CD14-positive monocyte (primary cell): ENCODE data around the gene SPAG7. TPM values are rescaled to one million over a fixed set of nuclear protein-coding genes. Genes with fewer than 3 reads are reported as not detected.
A peak's percentile ranks its signal among the peaks of the same experiment; 100 is the strongest.

Experiments used
- DNase-seq, 3 donors: peaks; one replicate each; pipeline ENCODE4 v3.0.0-alpha.2; 2011 to 2022
- H2AFZ ChIP-seq: 2 replicates; pipeline ENCODE4 v1.6.0; 2012; ENCODE audit warnings: mild to moderate bottlenecking, low read depth, low read length, inconsistent platforms; ENCODE audit not compliant: insufficient read depth, poor library complexity, severe bottlenecking
- H3K27ac ChIP-seq, 2 donors: 1 replicate in 1 of 2; 2 replicates in 1 of 2; pipeline ENCODE4 v1.5.1; 2012 to 2013; ENCODE audit warnings: low read length in 2 of 2, control low read depth in 1 of 2, inconsistent platforms in 1 of 2, low read depth in 1 of 2, mild to moderate bottlenecking in 1 of 2
- H3K27me3 ChIP-seq, 2 donors: one replicate each; pipeline versions ENCODE4 v1.6.0 to v1.6.1; 2011 to 2013; ENCODE audit warnings: low read length in 2 of 2; ENCODE audit not compliant: control insufficient read depth in 2 of 2, insufficient read depth in 2 of 2
- H3K36me3 ChIP-seq, 2 donors: replicated peaks in 1 of 2; 1 replicate in 1 of 2; 2 replicates in 1 of 2; pipeline versions ENCODE4 v1.5.1 to v1.6.1; 2012 to 2013; ENCODE audit warnings: low read length in 2 of 2, control low read depth in 1 of 2, inconsistent platforms in 1 of 2, mild to moderate bottlenecking in 1 of 2; ENCODE audit not compliant: insufficient read depth in 2 of 2, control insufficient read depth in 1 of 2
- H3K4me1 ChIP-seq, 2 donors: 1 replicate in 1 of 2; 2 replicates in 1 of 2; pipeline versions ENCODE4 v1.5.1 to v1.6.1; 2012 to 2013; ENCODE audit warnings: low read length in 2 of 2, control low read depth in 1 of 2, inconsistent platforms in 1 of 2, mild to moderate bottlenecking in 1 of 2, moderate library complexity in 1 of 2; ENCODE audit not compliant: insufficient read depth in 2 of 2, control insufficient read depth in 1 of 2
- H3K4me2 ChIP-seq: replicated peaks from 2 replicates; pipeline ENCODE3; 2012; ENCODE audit warnings: low read length, moderate library complexity, mild to moderate bottlenecking; ENCODE audit not compliant: poor library complexity, severe bottlenecking; ENCODE audit errors: extremely low read depth
- H3K4me3 ChIP-seq, 3 experiments: fragments of 200-600 bp in 1 of 3; sonication (generic) in 1 of 3; replicated peaks in 1 of 3; 1 replicate in 2 of 3; 2 replicates in 1 of 3; pipeline ENCODE4 v1.5.1; 2011 to 2013; ENCODE audit warnings: low read length in 3 of 3, mild to moderate bottlenecking in 3 of 3, control low read depth in 2 of 3, low read depth in 2 of 3, inconsistent platforms in 1 of 3, moderate library complexity in 1 of 3
- H3K79me2 ChIP-seq: 2 replicates; pipeline ENCODE4 v1.6.0; 2012; ENCODE audit warnings: mild to moderate bottlenecking, control low read depth, inconsistent platforms, low read length, moderate library complexity; ENCODE audit not compliant: insufficient read depth
- H3K9ac ChIP-seq: 2 replicates; pipeline ENCODE4 v1.6.0; 2017; ENCODE audit warnings: low read length, mild to moderate bottlenecking; ENCODE audit not compliant: insufficient read depth, poor library complexity, severe bottlenecking
- H3K9me3 ChIP-seq, 2 donors: replicated peaks in 1 of 2; 1 replicate in 1 of 2; 2 replicates in 1 of 2; pipeline versions ENCODE4 v1.5.1 to v1.6.1; 2012 to 2013; ENCODE audit warnings: low read length in 2 of 2, control low read depth in 1 of 2; ENCODE audit not compliant: control insufficient read depth in 1 of 2, insufficient read depth in 1 of 2
- H4K20me1 ChIP-seq: 2 replicates; pipeline ENCODE4 v1.6.0; 2012; ENCODE audit warnings: mild to moderate bottlenecking, low read length, control low read depth, moderate library complexity; ENCODE audit not compliant: insufficient read depth
- H3K27ac Mint-ChIP-seq, 7 donors: one replicate each; pipeline ENCODE4 v1.8.0; 2020; ENCODE audit warnings: mild to moderate bottlenecking in 7 of 7, mixed read lengths in 7 of 7, moderate library complexity in 6 of 7, inconsistent platforms in 2 of 7
- H3K27me3 Mint-ChIP-seq, 3 donors: one replicate each; pipeline ENCODE4 v1.8.0; 2021 to 2022; ENCODE audit warnings: low read depth in 3 of 3, mild to moderate bottlenecking in 3 of 3, mixed read lengths in 3 of 3, moderate library complexity in 3 of 3, inconsistent platforms in 1 of 3
- H3K36me3 Mint-ChIP-seq, 2 donors: one replicate each; pipeline ENCODE4 v1.8.0; 2020; ENCODE audit warnings: mixed read lengths in 2 of 2, inconsistent platforms in 1 of 2, mild to moderate bottlenecking in 1 of 2
- H3K4me1 Mint-ChIP-seq: one replicate; pipeline ENCODE4 v1.8.0; 2020; ENCODE audit warnings: mild to moderate bottlenecking, mixed read lengths
- H3K4me3 Mint-ChIP-seq, 2 donors: one replicate each; pipeline ENCODE4 v1.8.0; 2020; ENCODE audit warnings: mild to moderate bottlenecking in 2 of 2, mixed read lengths in 2 of 2, moderate library complexity in 1 of 2
- H3K9me3 Mint-ChIP-seq, 7 donors: one replicate each; pipeline ENCODE4 v1.8.0; 2020 to 2022; ENCODE audit warnings: mixed read lengths in 7 of 7, mild to moderate bottlenecking in 6 of 7, moderate library complexity in 6 of 7, inconsistent platforms in 2 of 7
- CTCF ChIP-seq: fragments of 200-600 bp; IDR thresholded peaks from one replicate; pipeline ENCODE4 v1.8.0; 2022; ENCODE audit warnings: antibody characterized with exemption, mild to moderate bottlenecking
- WGBS: methylation state at CpG from one replicate; pipeline ENCODE4 v1.1.5; 2013; ENCODE audit warnings: missing lambda C conversion rate; ENCODE audit not compliant: insufficient coverage; 5-methylcytosine and 5-hydroxymethylcytosine counted together
- intact Hi-C, 2 donors: fragments of 100-400 bp; cut with micrococcal nuclease; formaldehyde crosslinking; loops; one replicate each; pipeline versions ENCODE4 v1.15.0 to v1.15.1; 2023
- polyA plus RNA-seq, 3 donors: library from polyadenylated mRNA; depleted of rRNA in 1 of 3; unstranded in 2 of 3; stranded (reverse) in 1 of 3; fragments of 300-500 nt in 2 of 3; fragments of >200 nt in 1 of 3; fragmentation: Illumina TruSeq in 2 of 3; gene quantifications; 1 replicate in 2 of 3; 2 replicates in 1 of 3; pipeline ENCODE4 v1.2.3, GENCODE V29; 2012 to 2021

Gene SPAG7
- polyA plus RNA-seq, 3 donors = 75.6 to 96.7 (median 85.1) TPM

GRCh38 chr17:4948166-4948930 is 19.3 kb downstream of the SPAG7 start, which contains the start of gene PFN1:
Gene PFN1, minus strand, starts transcription at chr17:4948530. Its CDS starts 136 bp downstream, at chr17:4948394.
- H3K4me3 ChIP-seq = peak within 1 kb of the TSS; percentile 92 to 95 (median 94)
- Mint-ChIP-seq H3K4me1 (peaks cover 51% of the 10 kb centered on the region), H3K27ac (peak within 1 kb of the TSS; percentile 96 to 99 (median 98)), H3K4me3 (peak within 1 kb of the TSS; percentile 97 to 99), H3K9me3 (no peaks in the 10 kb centered on the region), H3K36me3 (peaks cover 27 to 34% of the 10 kb centered on the region in 2 donors), H3K27me3 (peaks cover 2 to 8% (median 3%) of the 10 kb centered on the region in 3 donors)
- WGBS = under 1% methylated on average over 38 of the region's 59 CpGs
- peaks cover 21 to 27% of the 10 kb centered on the region in 2 donors for H3K36me3 ChIP-seq
- intact Hi-C loops = loop anchor here (2.0 to 5.0 kb wide), 3 partner anchors 18 to 181 kb away; partner anchors contain the start of genes CHRNE (in 1 of the 2) and SPAG7 (in 1 of the 2)
- peaks cover 51% of the 10 kb centered on the region for H4K20me1 ChIP-seq
- peak within 1 kb of the TSS; percentile 98 for H3K4me2 ChIP-seq
- DNase-seq = peak; percentile 89 to 95 (median 93)
- H2AFZ ChIP-seq = peak within 1 kb of the TSS; percentile 58
- H3K9me3 ChIP-seq = no peaks in the 10 kb centered on the region
- H3K27me3 ChIP-seq = no peaks in the 10 kb centered on the region
- TF ChIP-seq CTCF = no peak
- peaks cover 59% of the 10 kb centered on the region for H3K79me2 ChIP-seq
- peaks cover 50 to 67% of the 10 kb centered on the region in 2 donors for H3K4me1 ChIP-seq
- H3K27ac ChIP-seq = peak within 1 kb of the TSS; percentile 94
- H3K9ac ChIP-seq = peak within 1 kb of the TSS; percentile 80

GRCh38 chr17:4947411-4948165 is 20.0 kb downstream of the SPAG7 start:
- Mint-ChIP-seq H3K27ac (peak overlapping the region; percentile 95 to 99 (median 98)), H3K4me3 (peak overlapping the region; percentile 96 to 97), H3K9me3 (no peaks in the 10 kb centered on the region), H3K27me3 (peaks cover 2 to 8% (median 3%) of the 10 kb centered on the region in 3 donors), H3K36me3 (peaks cover 35 to 42% of the 10 kb centered on the region in 2 donors), H3K4me1 (peaks cover 59% of the 10 kb centered on the region)
- peaks cover 66% of the 10 kb centered on the region for H3K79me2 ChIP-seq
- H3K4me2 ChIP-seq = peak overlapping the region; percentile 98
- peaks cover 58% of the 10 kb centered on the region for H4K20me1 ChIP-seq
- peak overlapping the region; percentile 94 for H3K27ac ChIP-seq
- peaks cover 29 to 34% of the 10 kb centered on the region in 2 donors for H3K36me3 ChIP-seq
- peak overlapping the region; percentile 80 for H3K9ac ChIP-seq
- no peak for TF ChIP-seq CTCF
- no peaks in the 10 kb centered on the region for H3K27me3 ChIP-seq
- WGBS = under 1% methylated on average over 47 of the region's 56 CpGs
- intact Hi-C loops = loop anchor here (2.0 to 5.0 kb wide), 3 partner anchors 19 to 180 kb away; partner anchors contain the start of genes CHRNE (in 1 of the 2) and SPAG7 (in 1 of the 2)
- peak overlapping the region; percentile 92 to 95 (median 94) for H3K4me3 ChIP-seq
- peak overlapping the region; percentile 58 for H2AFZ ChIP-seq
- DNase-seq = peak; percentile 32 to 74 (median 47)
- peaks cover 57 to 74% of the 10 kb centered on the region in 2 donors for H3K4me1 ChIP-seq
- H3K9me3 ChIP-seq = no peaks in the 10 kb centered on the region
